Measurements from ENCODE around the gene PLAC8L1. TPM values are rescaled to one million over a fixed set of nuclear protein-coding genes. Genes with fewer than 3 reads are reported as not detected.

Gene PLAC8L1
- polyA plus RNA-seq, 1 of the 3 experiments (the other 2 are of a cell fraction): 0.21 TPM

DNA sequence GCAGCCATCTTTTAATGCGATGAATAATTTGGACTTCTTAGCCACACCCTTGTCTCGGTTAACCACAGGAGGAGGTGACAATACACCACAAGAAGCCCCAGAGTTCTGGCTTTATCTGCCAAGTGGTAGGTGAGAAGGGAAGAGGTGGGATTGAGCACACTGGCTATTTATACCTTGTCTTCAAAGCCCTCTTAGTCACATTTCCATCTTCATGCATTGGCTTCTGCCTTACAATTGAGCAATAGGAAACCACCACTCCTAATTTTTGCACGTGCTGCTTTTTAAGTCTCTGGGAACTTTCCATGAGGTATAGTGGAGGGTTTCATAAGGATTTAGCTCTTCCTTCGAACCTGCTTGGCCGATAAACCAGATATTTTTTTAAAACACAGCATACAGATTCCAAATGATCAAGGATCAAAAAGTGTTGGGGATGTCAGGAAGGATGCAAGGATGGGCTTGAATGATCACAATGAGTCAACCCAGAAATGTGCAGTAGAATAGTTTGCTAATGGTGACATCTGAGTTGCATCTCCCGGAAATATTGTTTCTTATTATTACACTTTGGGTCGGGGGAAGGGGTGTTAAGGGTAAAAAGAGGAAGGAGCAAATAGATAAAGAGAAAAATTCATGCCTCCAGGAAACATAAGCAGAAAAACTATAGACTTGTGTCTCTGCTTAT, 25.5 kb downstream of the PLAC8L1 start:
- no peaks in the 10 kb centered on the region for H4K20me1 ChIP-seq (ENCODE audit: insufficient read depth)
- H3K4me2 ChIP-seq: no peak overlapping the region
- CTCF ChIA-PET: interaction anchor here (1.0 kb wide), 1 partner anchor 50 kb away, joined by 4 read pairs; no protein-coding TSS in a partner anchor
- H3K9ac ChIP-seq: no peak overlapping the region
- H3K27ac ChIP-seq (ENCODE audit: low read depth in 2 of 2, low read length in 1 of 2): no peak overlapping the region
- H3K79me2 ChIP-seq (ENCODE audit: insufficient read depth): no peaks in the 10 kb centered on the region
- TF ChIP-seq YY1 (IDR thresholded peaks at IDR 0.05; ENCODE audit: low read depth) (no peak), JUND (IDR thresholded peaks at IDR 0.05) (no peak), FOSL2 (IDR thresholded peaks at IDR 0.05; ENCODE audit: borderline replicate concordance, low read depth) (no peak)
- TF ChIP-seq, protein P1, sequence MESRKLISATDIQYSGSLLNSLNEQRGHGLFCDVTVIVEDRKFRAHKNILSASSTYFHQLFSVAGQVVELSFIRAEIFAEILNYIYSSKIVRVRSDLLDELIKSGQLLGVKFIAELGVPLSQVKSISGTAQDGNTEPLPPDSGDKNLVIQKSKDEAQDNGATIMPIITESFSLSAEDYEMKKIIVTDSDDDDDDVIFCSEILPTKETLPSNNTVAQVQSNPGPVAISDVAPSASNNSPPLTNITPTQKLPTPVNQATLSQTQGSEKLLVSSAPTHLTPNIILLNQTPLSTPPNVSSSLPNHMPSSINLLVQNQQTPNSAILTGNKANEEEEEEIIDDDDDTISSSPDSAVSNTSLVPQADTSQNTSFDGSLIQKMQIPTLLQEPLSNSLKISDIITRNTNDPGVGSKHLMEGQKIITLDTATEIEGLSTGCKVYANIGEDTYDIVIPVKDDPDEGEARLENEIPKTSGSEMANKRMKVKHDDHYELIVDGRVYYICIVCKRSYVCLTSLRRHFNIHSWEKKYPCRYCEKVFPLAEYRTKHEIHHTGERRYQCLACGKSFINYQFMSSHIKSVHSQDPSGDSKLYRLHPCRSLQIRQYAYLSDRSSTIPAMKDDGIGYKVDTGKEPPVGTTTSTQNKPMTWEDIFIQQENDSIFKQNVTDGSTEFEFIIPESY (IDR thresholded peaks at IDR 0.05; ENCODE audit: borderline replicate concordance, low read depth): no peak
- H3K36me3 ChIP-seq (replicated peaks in 1 of 2; ENCODE audit: control insufficient read depth in 1 of 2, insufficient read depth in 2 of 2, low read length in 1 of 2): no peaks in the 10 kb centered on the region
- H2AFZ ChIP-seq (ENCODE audit: low read depth): no peak overlapping the region
- no peaks in the 10 kb centered on the region for H3K27me3 ChIP-seq (ENCODE audit: insufficient read depth)
- POLR2A ChIA-PET: no interaction called here
- no peaks in the 10 kb centered on the region for H3K9me2 ChIP-seq
- H3K4me1 ChIP-seq (ENCODE audit: control insufficient read depth in 1 of 2, insufficient read depth in 2 of 2, low read depth in 1 of 2, low read length in 1 of 2): peaks cover 0 to 3% of the 10 kb centered on the region in 2 experiments; a peak in 1 of 4 replicates
- H3K4me3 ChIP-seq (ENCODE audit: low read depth in 2 of 2, low read length in 1 of 2): no peak overlapping the region
- H3K9me3 ChIP-seq: no peaks in the 10 kb centered on the region
- WGBS (ENCODE audit: low lambda C conversion rate): 76% methylated on average over 7 of the region's 7 CpGs
- H3F3A ChIP-seq (replicated peaks; ENCODE audit: insufficient read depth): no peaks in the 10 kb centered on the region
- DNase-seq: no peak

DNA sequence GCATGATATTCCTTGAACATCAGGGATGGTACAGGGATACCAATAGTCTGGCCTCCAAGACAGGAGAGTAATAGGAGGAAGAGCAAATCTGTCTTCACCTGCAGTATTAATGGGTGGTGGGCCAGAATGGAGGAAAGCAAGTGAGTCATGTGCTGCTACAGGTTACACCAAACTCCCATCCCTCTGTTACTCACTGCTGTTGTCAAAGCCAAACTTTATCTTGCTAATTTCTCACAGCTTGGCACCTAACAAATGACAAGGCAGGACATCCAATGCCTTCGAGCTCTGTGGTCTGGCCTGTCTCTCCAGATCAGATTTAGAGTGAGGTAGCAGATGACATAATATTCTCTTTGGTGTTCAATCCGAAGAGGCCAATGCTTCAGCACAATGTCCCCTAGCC, 26.8 kb downstream of the PLAC8L1 start:
- peaks cover 0 to 6% of the 10 kb centered on the region in 2 experiments; a peak in 1 of 4 replicates for H3K4me1 ChIP-seq (ENCODE audit: control insufficient read depth in 1 of 2, insufficient read depth in 2 of 2, low read depth in 1 of 2, low read length in 1 of 2)
- no peaks in the 10 kb centered on the region for H3K27me3 ChIP-seq (ENCODE audit: insufficient read depth)
- no peaks in the 10 kb centered on the region for H4K20me1 ChIP-seq (ENCODE audit: insufficient read depth)
- no peaks in the 10 kb centered on the region for H3K36me3 ChIP-seq (replicated peaks in 1 of 2; ENCODE audit: control insufficient read depth in 1 of 2, insufficient read depth in 2 of 2, low read length in 1 of 2)
- no peaks in the 10 kb centered on the region for H3F3A ChIP-seq (replicated peaks; ENCODE audit: insufficient read depth)
- 33% methylated on average over 2 of the region's 2 CpGs for WGBS (ENCODE audit: low lambda C conversion rate)
- TF ChIP-seq JUND (IDR thresholded peaks at IDR 0.05): no peak
- no peak for TF ChIP-seq POLR2AphosphoS5 (IDR thresholded peaks at IDR 0.05; ENCODE audit: low read depth, low read length)
- TF ChIP-seq, protein P2, sequence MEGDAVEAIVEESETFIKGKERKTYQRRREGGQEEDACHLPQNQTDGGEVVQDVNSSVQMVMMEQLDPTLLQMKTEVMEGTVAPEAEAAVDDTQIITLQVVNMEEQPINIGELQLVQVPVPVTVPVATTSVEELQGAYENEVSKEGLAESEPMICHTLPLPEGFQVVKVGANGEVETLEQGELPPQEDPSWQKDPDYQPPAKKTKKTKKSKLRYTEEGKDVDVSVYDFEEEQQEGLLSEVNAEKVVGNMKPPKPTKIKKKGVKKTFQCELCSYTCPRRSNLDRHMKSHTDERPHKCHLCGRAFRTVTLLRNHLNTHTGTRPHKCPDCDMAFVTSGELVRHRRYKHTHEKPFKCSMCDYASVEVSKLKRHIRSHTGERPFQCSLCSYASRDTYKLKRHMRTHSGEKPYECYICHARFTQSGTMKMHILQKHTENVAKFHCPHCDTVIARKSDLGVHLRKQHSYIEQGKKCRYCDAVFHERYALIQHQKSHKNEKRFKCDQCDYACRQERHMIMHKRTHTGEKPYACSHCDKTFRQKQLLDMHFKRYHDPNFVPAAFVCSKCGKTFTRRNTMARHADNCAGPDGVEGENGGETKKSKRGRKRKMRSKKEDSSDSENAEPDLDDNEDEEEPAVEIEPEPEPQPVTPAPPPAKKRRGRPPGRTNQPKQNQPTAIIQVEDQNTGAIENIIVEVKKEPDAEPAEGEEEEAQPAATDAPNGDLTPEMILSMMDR (IDR thresholded peaks at IDR 0.05): no peak
- no peak for TF ChIP-seq CHD2 (IDR thresholded peaks at IDR 0.05; ENCODE audit: low read length, partially characterized antibody)
- no peak for TF ChIP-seq NRF1 (IDR thresholded peaks at IDR 0.05; ENCODE audit: low read depth, low read length)
- no peak for TF ChIP-seq MEF2A (IDR thresholded peaks at IDR 0.05; ENCODE audit: borderline replicate concordance, low read depth)
- TF ChIP-seq NFIC (IDR thresholded peaks at IDR 0.05; ENCODE audit: borderline replicate concordance): no peak
- TF ChIP-seq RCOR1 (IDR thresholded peaks at IDR 0.05; ENCODE audit: low read length): no peak
- ChIA-PET POLR2A (no interaction called here), CTCF (interaction anchor here (1.0 kb wide), 1 partner anchor 17 kb away, joined by 3 read pairs; no protein-coding TSS in a partner anchor)
- H3K79me2 ChIP-seq (ENCODE audit: insufficient read depth): no peaks in the 10 kb centered on the region
- no peak overlapping the region for H3K4me2 ChIP-seq
- H3K9me2 ChIP-seq: no peaks in the 10 kb centered on the region
- no peak for DNase-seq
- H3K9ac ChIP-seq: no peak overlapping the region
- no peak overlapping the region for H3K4me3 ChIP-seq (ENCODE audit: low read depth in 2 of 2, low read length in 1 of 2)
- no peak overlapping the region for H3K27ac ChIP-seq (ENCODE audit: low read depth in 2 of 2, low read length in 1 of 2)
- H3K9me3 ChIP-seq: no peaks in the 10 kb centered on the region
- no peak overlapping the region for H2AFZ ChIP-seq (ENCODE audit: low read depth)

Data from SK-N-SH (cell line).